Activated CD4-positive, alpha-beta T cell treated with anti-CD3 and anti-CD28 coated beads for 36 hours (primary cell): ENCODE data around the gene C1QTNF1. TPM values are rescaled to one million over a fixed set of nuclear protein-coding genes. Genes with fewer than 3 reads are reported as not detected.

Experiments
- ATAC-seq: fragments of 200-7000 bp; cut with Tn5 transposase; one replicate; pipeline ENCODE4 v1.10.0; 2021; ENCODE audit warnings: mild to moderate bottlenecking, moderate library complexity
- CTCF ChIA-PET: fragments of 350-600 bp; sonication (Branson Sonifier 250); formaldehyde crosslinking; loops from one replicate; lab custom pipeline; 2021; ENCODE audit warnings: antibody characterized with exemption; lab: Charles Lee
- POLR2A ChIA-PET: fragments of 350-600 bp; sonication (Branson Sonifier 250); formaldehyde crosslinking; loops from one replicate; lab custom pipeline; 2021; ENCODE audit warnings: antibody characterized with exemption, inconsistent platforms; lab: Charles Lee
- DNase-seq: peaks from one replicate; pipeline ENCODE4 v3.0.0-alpha.2; 2020
- H3K27ac Mint-ChIP-seq: one replicate; pipeline ENCODE4 v1.8.0; 2021; ENCODE audit warnings: mixed read lengths
- H3K27me3 Mint-ChIP-seq: one replicate; pipeline ENCODE4 v1.8.0; 2021; ENCODE audit warnings: mixed read lengths
- H3K36me3 Mint-ChIP-seq: one replicate; pipeline ENCODE4 v1.8.0; 2021; ENCODE audit warnings: low read depth, mixed read lengths
- H3K4me1 Mint-ChIP-seq: one replicate; pipeline ENCODE4 v1.8.0; 2021; ENCODE audit warnings: mixed read lengths
- H3K4me3 Mint-ChIP-seq: one replicate; pipeline ENCODE4 v1.8.0; 2021; ENCODE audit warnings: mild to moderate bottlenecking, moderate library complexity, mixed read lengths
- H3K9me3 Mint-ChIP-seq: one replicate; pipeline ENCODE4 v1.8.0; 2021; ENCODE audit warnings: low read depth, mixed read lengths
- intact Hi-C, 2 experiments: fragments of 100-400 bp; cut with DNase I in 1 of 2; cut with micrococcal nuclease in 1 of 2; formaldehyde crosslinking; loops; one replicate each; pipeline versions ENCODE4 v1.14.2 to v1.15.1; 2022 to 2024; cut with DNase I, micrococcal nuclease
- total RNA-seq, 2 experiments: library from RNA; stranded (reverse); gene quantifications; one replicate each; pipeline ENCODE4 v1.2.3, GENCODE V29; 2021

Gene C1QTNF1
- total RNA-seq, 2 experiments from 2014 or later, result 0.14 TPM; not detected in 1

GRCh38 chr17:79051306-79051705 is 27.3 kb downstream of the C1QTNF1 start:
- ChIA-PET CTCF (interaction anchor here (0.5 to 0.6 kb wide), 3 partner anchors 21 to 339 kb away, joined by 3 read pairs; no protein-coding TSS in a partner anchor), POLR2A (no interaction called here)
- peaks cover 3% of the 10 kb centered on the region for H3K36me3 Mint-ChIP-seq
- H3K27ac Mint-ChIP-seq, result no peak overlapping the region
- peaks cover 7% of the 10 kb centered on the region for H3K9me3 Mint-ChIP-seq
- DNase-seq (no peak), ATAC-seq (no peak)
- no peak overlapping the region for H3K4me3 Mint-ChIP-seq
- peaks cover 8% of the 10 kb centered on the region for H3K27me3 Mint-ChIP-seq
- intact Hi-C loops, result no loop called here
- no peaks in the 10 kb centered on the region for H3K4me1 Mint-ChIP-seq

DNA sequence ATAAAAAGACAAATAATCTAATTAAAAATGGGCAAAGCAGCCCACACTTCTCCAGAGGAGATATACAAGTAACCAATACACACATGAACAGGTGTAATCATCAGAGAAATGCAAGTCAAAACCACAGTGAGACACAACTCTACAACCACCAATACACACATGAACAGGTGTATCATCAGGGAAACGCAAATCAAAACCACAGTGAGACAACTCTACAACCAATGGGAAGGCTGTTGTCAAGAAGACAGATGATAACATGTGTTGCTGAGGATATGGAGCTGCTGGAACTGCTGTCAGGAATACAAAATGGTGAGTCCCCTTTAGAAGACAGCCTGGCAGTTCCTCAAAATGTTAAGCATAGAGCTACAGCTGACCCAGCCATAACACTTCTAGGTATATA is 28.2 kb downstream of the C1QTNF1 start:
- Mint-ChIP-seq H3K36me3 (peaks cover 3% of the 10 kb centered on the region), H3K27ac (no peak overlapping the region), H3K27me3 (peaks cover 9% of the 10 kb centered on the region), H3K4me3 (no peak overlapping the region), H3K9me3 (peaks cover 7% of the 10 kb centered on the region), H3K4me1 (no peaks in the 10 kb centered on the region)
- ATAC-seq (no peak), DNase-seq (no peak)
- ChIA-PET POLR2A (no interaction called here), CTCF (interaction anchor here (0.6 to 1.0 kb wide), 2 partner anchors 11 to 20 kb away, joined by 3 read pairs; no protein-coding TSS in a partner anchor)
- intact Hi-C loops, result no loop called here

- no peaks in the 10 kb centered on the region for H3K4me1 Mint-ChIP-seq
- peaks cover 3% of the 10 kb centered on the region for H3K36me3 Mint-ChIP-seq
- DNase-seq, result no peak
- no peak for ATAC-seq
- no peak overlapping the region for H3K27ac Mint-ChIP-seq
- POLR2A ChIA-PET, result no interaction called here
- intact Hi-C loops, result no loop called here
- H3K27me3 Mint-ChIP-seq, result peaks cover 9% of the 10 kb centered on the region
- peaks cover 8% of the 10 kb centered on the region for H3K9me3 Mint-ChIP-seq
- CTCF ChIA-PET, result interaction anchor here (0.7 kb wide), 1 partner anchor 160 kb away, joined by 5 read pairs; no protein-coding TSS in a partner anchor
- H3K4me3 Mint-ChIP-seq, result no peak overlapping the region
Measured at GRCh38 chr17:79053251-79053925, 29.4 kb downstream of the C1QTNF1 start.

DNA sequence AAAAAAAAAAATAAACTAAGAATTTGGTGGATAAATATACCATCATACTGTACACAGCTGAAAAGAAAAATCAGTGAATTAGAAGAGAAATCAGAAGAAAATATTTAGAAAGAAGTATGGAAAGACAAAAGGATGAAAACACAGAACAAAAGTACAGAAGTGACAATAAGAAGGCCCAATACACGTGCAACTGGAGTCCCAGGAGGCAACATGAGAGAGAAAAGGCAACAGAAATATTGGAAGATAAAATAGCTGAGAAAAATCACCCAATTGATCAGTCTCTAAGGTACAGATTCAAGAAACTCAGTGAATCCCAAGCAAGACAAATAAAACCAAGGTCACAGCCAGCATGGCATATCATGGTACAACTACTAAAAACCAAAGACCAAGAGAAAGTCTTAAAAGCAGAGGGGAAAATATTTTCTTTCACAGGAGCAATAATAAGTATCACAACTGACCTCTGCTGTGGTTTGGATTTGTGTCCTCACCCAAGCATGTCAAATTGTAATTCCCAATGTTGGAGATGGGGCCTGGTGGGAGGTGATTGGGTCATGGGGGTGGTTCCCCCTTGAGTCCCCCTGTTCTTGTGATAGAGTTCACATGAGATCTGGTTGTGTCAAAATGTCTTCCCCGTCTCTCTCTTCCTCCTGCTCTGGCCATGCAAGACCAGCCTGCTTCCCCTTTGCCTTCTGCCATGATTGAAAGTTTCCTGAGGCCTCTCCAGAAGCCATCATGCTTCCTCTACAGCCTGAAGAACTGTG is 30.4 kb downstream of the C1QTNF1 start:
- Mint-ChIP-seq H3K9me3 (peaks cover 8% of the 10 kb centered on the region), H3K27ac (no peak overlapping the region), H3K27me3 (peaks cover 9% of the 10 kb centered on the region), H3K4me3 (no peak overlapping the region), H3K4me1 (peaks cover 2% of the 10 kb centered on the region), H3K36me3 (peaks cover 3% of the 10 kb centered on the region)
- no peak for ATAC-seq
- CTCF ChIA-PET, result interaction anchor here (0.7 kb wide), 1 partner anchor 161 kb away, joined by 5 read pairs; no protein-coding TSS in a partner anchor
- DNase-seq, result no peak
- intact Hi-C loops, result no loop called here
- POLR2A ChIA-PET, result interaction anchor here (0.6 kb wide), 1 partner anchor 33 kb away, joined by 4 read pairs; no protein-coding TSS in a partner anchor

GRCh38 chr17:79055197-79055596 is 31.2 kb downstream of the C1QTNF1 start:
- POLR2A ChIA-PET, result no interaction called here
- Mint-ChIP-seq H3K4me3 (no peak overlapping the region), H3K9me3 (peaks cover 8% of the 10 kb centered on the region), H3K27ac (no peak overlapping the region), H3K27me3 (peaks cover 9% of the 10 kb centered on the region), H3K4me1 (peaks cover 2% of the 10 kb centered on the region), H3K36me3 (peaks cover 3% of the 10 kb centered on the region)
- intact Hi-C loops, result no loop called here
- ATAC-seq (no peak), DNase-seq (no peak)
- CTCF ChIA-PET, result no interaction called here

- H3K9me3 Mint-ChIP-seq, result peaks cover 8% of the 10 kb centered on the region
- CTCF ChIA-PET, result interaction anchor here (0.7 kb wide), 1 partner anchor 76 kb away, joined by 3 read pairs; no protein-coding TSS in a partner anchor
- no peak overlapping the region for H3K27ac Mint-ChIP-seq
Measured at GRCh38 chr17:79057737-79058385, 33.9 kb downstream of the C1QTNF1 start.

GRCh38 chr17:79062691-79063090 is 38.7 kb downstream of the C1QTNF1 start:
- H3K9me3 Mint-ChIP-seq, result peaks cover 2% of the 10 kb centered on the region
- no peak overlapping the region for H3K27ac Mint-ChIP-seq
- H3K4me3 Mint-ChIP-seq, result no peak overlapping the region
- H3K27me3 Mint-ChIP-seq, result no peaks in the 10 kb centered on the region
- peaks cover 4% of the 10 kb centered on the region for H3K4me1 Mint-ChIP-seq
- ATAC-seq, result no peak
- DNase-seq, result no peak
- intact Hi-C loops, result no loop called here
- H3K36me3 Mint-ChIP-seq, result no peaks in the 10 kb centered on the region
- ChIA-PET CTCF (interaction anchor here (0.6 to 1.2 kb wide), 5 partner anchors 10 to 329 kb away, joined by 3 to 5 read pairs (median 4); no protein-coding TSS in a partner anchor), POLR2A (no interaction called here)

More at GRCh38 chr17:79057737-79058385, 33.9 kb downstream of the C1QTNF1 start:
- POLR2A ChIA-PET, result no interaction called here
- H3K4me3 Mint-ChIP-seq, result no peak overlapping the region
- H3K36me3 Mint-ChIP-seq, result peaks cover 3% of the 10 kb centered on the region
- intact Hi-C loops, result no loop called here
- H3K4me1 Mint-ChIP-seq, result peaks cover 2% of the 10 kb centered on the region
- H3K27me3 Mint-ChIP-seq, result peaks cover 7% of the 10 kb centered on the region
- no peak for ATAC-seq
- no peak for DNase-seq

DNA sequence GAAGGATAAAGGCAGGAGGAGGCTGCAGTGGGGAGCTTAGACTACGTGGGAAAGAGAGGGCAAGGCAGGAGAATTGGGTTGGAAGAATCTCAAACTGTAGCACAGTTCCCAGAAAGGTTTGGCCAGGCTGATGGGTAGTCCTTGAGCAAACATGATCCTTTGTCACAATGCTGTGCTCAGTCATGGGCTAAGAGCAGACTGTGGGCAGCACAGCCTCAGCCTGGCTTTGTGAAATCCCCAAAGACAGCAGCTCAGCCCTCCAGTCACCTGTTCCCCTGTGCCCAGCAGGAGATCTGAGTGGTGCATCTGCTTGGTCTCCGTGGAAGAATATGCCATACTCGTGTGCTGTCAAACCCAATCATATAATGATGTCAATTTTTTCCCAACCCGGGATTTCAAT is 40.1 kb downstream of the C1QTNF1 start:
- Mint-ChIP-seq H3K27ac (no peak overlapping the region), H3K9me3 (no peaks in the 10 kb centered on the region), H3K4me3 (no peak overlapping the region), H3K4me1 (peaks cover 2% of the 10 kb centered on the region), H3K27me3 (no peaks in the 10 kb centered on the region), H3K36me3 (no peaks in the 10 kb centered on the region)
- no peak for DNase-seq
- ChIA-PET POLR2A (no interaction called here), CTCF (interaction anchor here (0.5 to 1.9 kb wide), 4 partner anchors 10 to 327 kb away, joined by 3 to 5 read pairs (median 4); partner anchors contain the start of gene ENGASE)
- ATAC-seq, result no peak
- intact Hi-C loops, result no loop called here

DNA sequence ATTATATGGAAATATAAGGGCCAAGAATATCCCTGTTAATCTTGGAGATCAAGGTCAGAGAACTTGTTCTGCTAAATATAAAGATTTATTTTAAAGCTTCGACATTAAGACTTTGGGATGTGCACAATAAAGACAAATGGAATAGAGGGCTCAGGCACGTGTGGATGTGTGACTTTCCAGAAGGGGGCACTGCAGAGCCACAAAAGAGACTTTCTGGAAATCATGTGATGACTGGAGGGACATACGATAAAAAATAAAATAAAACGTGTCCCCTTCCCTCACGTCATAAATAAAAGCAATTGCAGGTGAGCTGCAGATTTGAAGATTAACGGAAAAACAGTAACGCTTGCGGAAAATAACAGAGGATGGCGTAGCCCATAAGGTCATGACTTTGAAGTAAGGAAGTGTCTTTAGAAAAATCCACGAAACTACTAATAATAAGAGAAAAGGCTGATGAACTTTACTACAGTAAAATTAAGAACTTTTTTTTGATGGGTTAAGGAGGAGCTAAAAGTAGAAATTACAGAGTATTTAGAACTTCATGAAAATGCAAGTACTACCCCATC is 41.2 kb downstream of the C1QTNF1 start:
- H3K36me3 Mint-ChIP-seq, result no peaks in the 10 kb centered on the region
- POLR2A ChIA-PET, result no interaction called here
- no peaks in the 10 kb centered on the region for H3K27me3 Mint-ChIP-seq
- CTCF ChIA-PET, result interaction anchor here (0.7 to 1.9 kb wide), 4 partner anchors 9 to 336 kb away, joined by 3 to 5 read pairs (median 4); partner anchors contain the start of gene ENGASE
- H3K4me1 Mint-ChIP-seq, result peaks cover 2% of the 10 kb centered on the region
- ATAC-seq (peak; percentile 47), DNase-seq (peak; percentile 62)
- intact Hi-C loops, result no loop called here
- no peak overlapping the region for H3K27ac Mint-ChIP-seq
- no peaks in the 10 kb centered on the region for H3K9me3 Mint-ChIP-seq
- H3K4me3 Mint-ChIP-seq, result no peak overlapping the region

DNA sequence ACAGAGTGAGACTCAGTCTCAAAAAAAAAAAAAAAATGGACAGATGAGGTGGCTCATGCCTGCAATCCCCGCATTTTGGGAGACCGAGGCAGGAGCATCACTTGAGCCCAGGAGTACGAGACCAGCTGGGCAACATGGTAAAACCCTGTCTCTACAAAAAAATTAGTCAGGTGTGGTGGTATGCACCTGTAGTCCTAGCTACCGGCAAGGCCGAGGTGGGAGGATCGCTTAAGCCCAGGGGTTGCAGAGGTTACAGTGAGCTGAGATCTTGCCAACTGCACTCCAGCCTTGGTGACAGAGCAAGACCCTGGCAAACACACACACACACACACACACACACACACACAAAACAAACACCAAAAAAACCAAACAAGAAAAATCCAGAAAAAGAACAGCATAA is 43.0 kb downstream of the C1QTNF1 start:
- CTCF ChIA-PET, result interaction anchor here (0.5 to 1.1 kb wide), 6 partner anchors 15 to 372 kb away, joined by 3 to 7 read pairs (median 3); no protein-coding TSS in a partner anchor

More for the DNA sequence above, 43.0 kb downstream of the C1QTNF1 start:
- no peaks in the 10 kb centered on the region for H3K36me3 Mint-ChIP-seq
- ATAC-seq (no peak), DNase-seq (no peak)
- POLR2A ChIA-PET, result no interaction called here
- H3K27ac Mint-ChIP-seq, result no peak overlapping the region
- H3K4me1 Mint-ChIP-seq, result peaks cover 2% of the 10 kb centered on the region
- no peaks in the 10 kb centered on the region for H3K27me3 Mint-ChIP-seq
- no peaks in the 10 kb centered on the region for H3K9me3 Mint-ChIP-seq
- no peak overlapping the region for H3K4me3 Mint-ChIP-seq
- intact Hi-C loops, result no loop called here
